ENCODE data around the gene GLTP.

The GLTP gene

GRCh38 chr12:109885616-109886015 is 5.3 kb upstream of the GLTP start:
- Histone ChIP-seq H3K27ac (ENCODE audit: low read depth, low read length) (no peak overlapping the region), H3K9ac (ENCODE audit: low read length) (no peak overlapping the region), H3K4me2 (ENCODE audit: low read depth, low read length, poor library complexity, severe bottlenecking) (no peak overlapping the region), H4K20me1 (ENCODE audit: low read depth, low read length) (no peaks in the 10 kb centered on the region), H3K36me3 (ENCODE audit: low read length) (no peaks in the 10 kb centered on the region), H2AFZ (ENCODE audit: low read depth, low read length, severe bottlenecking) (no peak overlapping the region), H3K4me3 (ENCODE audit: insufficient read depth, low read length, poor library complexity, severe bottlenecking) (no peak overlapping the region), H3K79me2 (ENCODE audit: insufficient read depth, low read length) (no peaks in the 10 kb centered on the region), H3K9me3 (ENCODE audit: insufficient read depth, low read length) (no peaks in the 10 kb centered on the region), H3K9me2 (replicated peaks; ENCODE audit: insufficient read depth, low read length) (no peaks in the 10 kb centered on the region), H3F3A (ENCODE audit: insufficient read depth) (no peaks in the 10 kb centered on the region), H3K27me3 (ENCODE audit: low read length) (no peaks in the 10 kb centered on the region)
- TF ChIP-seq CTCF (IDR thresholded peaks at IDR 0.05; ENCODE audit: insufficient read depth, low read length, poor library complexity, severe bottlenecking) (no peak), EZH2phosphoT487 (conservative IDR thresholded peaks at IDR 0.05; ENCODE audit: low read length) (no peak)

GRCh38 chr12:109883461-109883860 is 3.1 kb upstream of the GLTP start:
- no peak overlapping the region for H3K27ac ChIP-seq (ENCODE audit: low read depth, low read length)
- no peak overlapping the region for H3K4me2 ChIP-seq (ENCODE audit: low read depth, low read length, poor library complexity, severe bottlenecking)
- no peaks in the 10 kb centered on the region for H3K9me2 ChIP-seq (replicated peaks; ENCODE audit: insufficient read depth, low read length)
- H2AFZ ChIP-seq (ENCODE audit: low read depth, low read length, severe bottlenecking), result no peak overlapping the region
- H3K9me3 ChIP-seq (ENCODE audit: insufficient read depth, low read length), result no peaks in the 10 kb centered on the region
- H3K27me3 ChIP-seq (ENCODE audit: low read length), result no peaks in the 10 kb centered on the region
- no peak overlapping the region for H3K9ac ChIP-seq (ENCODE audit: low read length)
- H4K20me1 ChIP-seq (ENCODE audit: low read depth, low read length), result no peaks in the 10 kb centered on the region
- no peaks in the 10 kb centered on the region for H3K79me2 ChIP-seq (ENCODE audit: insufficient read depth, low read length)
- H3F3A ChIP-seq (ENCODE audit: insufficient read depth), result no peaks in the 10 kb centered on the region
- H3K36me3 ChIP-seq (ENCODE audit: low read length), result no peaks in the 10 kb centered on the region
- no peak overlapping the region for H3K4me3 ChIP-seq (ENCODE audit: insufficient read depth, low read length, poor library complexity, severe bottlenecking)
- TF ChIP-seq EZH2phosphoT487 (conservative IDR thresholded peaks at IDR 0.05; ENCODE audit: low read length) (no peak), CTCF (IDR thresholded peaks at IDR 0.05; ENCODE audit: insufficient read depth, low read length, poor library complexity, severe bottlenecking) (no peak)

- Histone ChIP-seq H3K27me3 (ENCODE audit: low read length) (no peaks in the 10 kb centered on the region), H3K4me3 (ENCODE audit: insufficient read depth, low read length, poor library complexity, severe bottlenecking) (no peak overlapping the region), H3K4me2 (ENCODE audit: low read depth, low read length, poor library complexity, severe bottlenecking) (no peak overlapping the region), H3K9me3 (ENCODE audit: insufficient read depth, low read length) (no peaks in the 10 kb centered on the region), H3K27ac (ENCODE audit: low read depth, low read length) (no peak overlapping the region), H3K9me2 (replicated peaks; ENCODE audit: insufficient read depth, low read length) (no peaks in the 10 kb centered on the region), H3K9ac (ENCODE audit: low read length) (no peak overlapping the region), H3K36me3 (ENCODE audit: low read length) (no peaks in the 10 kb centered on the region), H2AFZ (ENCODE audit: low read depth, low read length, severe bottlenecking) (no peak overlapping the region), H3K79me2 (ENCODE audit: insufficient read depth, low read length) (no peaks in the 10 kb centered on the region), H4K20me1 (ENCODE audit: low read depth, low read length) (no peaks in the 10 kb centered on the region), H3F3A (ENCODE audit: insufficient read depth) (no peaks in the 10 kb centered on the region)
- TF ChIP-seq CTCF (IDR thresholded peaks at IDR 0.05; ENCODE audit: insufficient read depth, low read length, poor library complexity, severe bottlenecking) (no peak), EZH2phosphoT487 (conservative IDR thresholded peaks at IDR 0.05; ENCODE audit: low read length) (no peak)
Measured at GRCh38 chr12:109881752-109882151, 1.4 kb upstream of the GLTP start.
